SU-DHL-6 (cell line): ENCODE measurements around the gene HIRIP3.

Source experiments
- H2AFZ ChIP-seq: fragments of 200-600 bp; sonication (generic); 2 replicates; pipeline ENCODE4 v1.6.1; 2014; ENCODE audit warnings: low read depth, mild to moderate bottlenecking, moderate library complexity, mixed read lengths, antibody characterized with exemption, low read length; ENCODE audit not compliant: severe bottlenecking
- H3F3A ChIP-seq: fragments of 200-600 bp; shearing (Covaris generic); 2 replicates; pipeline ENCODE4 v1.6.0; 2016; ENCODE audit warnings: antibody characterized with exemption, mild to moderate bottlenecking; ENCODE audit not compliant: insufficient read depth
- H3K27ac ChIP-seq: fragments of 200-600 bp; sonication (generic); 2 replicates; pipeline ENCODE4 v1.5.1; 2016; ENCODE audit warnings: low read depth, mild to moderate bottlenecking, low read length, moderate library complexity, mixed read lengths
- H3K27me3 ChIP-seq: fragments of 200-600 bp; sonication (generic), shearing (Covaris generic); 2 replicates; pipeline ENCODE4 v1.6.0; 2014; ENCODE audit warnings: mild to moderate bottlenecking, low read length
- H3K36me3 ChIP-seq: fragments of 200-600 bp; sonication (generic); 2 replicates; pipeline ENCODE4 v1.6.1; 2014; ENCODE audit warnings: mild to moderate bottlenecking, low read length, mixed read lengths
- H3K4me2 ChIP-seq: fragments of 300-600, 200-600 bp; shearing (Covaris generic), sonication (generic); 2 replicates; pipeline ENCODE4 v1.6.0; 2014; ENCODE audit warnings: low read length, low read depth, mild to moderate bottlenecking; ENCODE audit not compliant: poor library complexity, severe bottlenecking
- H3K4me3 ChIP-seq: fragments of 200-600 bp; sonication (generic); 2 replicates; pipeline ENCODE4 v1.5.1; 2014; ENCODE audit warnings: antibody characterized with exemption, low read length, mild to moderate bottlenecking, mixed read lengths; ENCODE audit not compliant: insufficient read depth, poor library complexity, severe bottlenecking
- H3K79me2 ChIP-seq: fragments of 200-600 bp; sonication (generic); 2 replicates; pipeline ENCODE4 v1.6.1; 2014; ENCODE audit warnings: mild to moderate bottlenecking, low read length, moderate library complexity; ENCODE audit not compliant: insufficient read depth
- H3K9ac ChIP-seq: fragments of 200-600 bp; sonication (generic); 2 replicates; pipeline ENCODE4 v1.7.0; 2014; ENCODE audit warnings: mild to moderate bottlenecking, low read length
- H3K9me2 ChIP-seq: fragments of 200-600 bp; sonication (generic); replicated peaks from 2 replicates; pipeline ENCODE4 v1.6.1; 2014; ENCODE audit warnings: low read length; ENCODE audit not compliant: insufficient read depth
- H3K9me3 ChIP-seq: fragments of 200-600 bp; sonication (generic); 2 replicates; pipeline ENCODE4 v1.6.1; 2014; ENCODE audit warnings: low read length, mixed read lengths; ENCODE audit not compliant: insufficient read depth
- H4K20me1 ChIP-seq: fragments of 200-600 bp; sonication (generic); 2 replicates; pipeline ENCODE4 v1.6.1; 2014; ENCODE audit warnings: low read depth, mild to moderate bottlenecking, antibody characterized with exemption, low read length, moderate library complexity, mixed read lengths
- CTCF ChIP-seq: fragments of 200-600 bp; sonication (generic); IDR thresholded peaks from one replicate; pipeline ENCODE4 v1.5.1; 2017; ENCODE audit warnings: antibody characterized with exemption, mild to moderate bottlenecking, low read length, moderate library complexity; ENCODE audit not compliant: insufficient read depth, poor library complexity, severe bottlenecking
- EZH2phosphoT487 ChIP-seq: fragments of 200-600 bp; sonication (generic), shearing (Covaris generic); conservative IDR thresholded peaks from 2 replicates; pipeline ENCODE4 v1.6.1; 2018; ENCODE audit warnings: mild to moderate bottlenecking, antibody characterized with exemption, low read length, moderate library complexity, mixed read lengths

The HIRIP3 gene

GRCh38 chr16:29987371-29988085, 7.9 kb downstream of the HIRIP3 start:
- no peaks in the 10 kb centered on the region for H3K27me3 ChIP-seq
- no peak overlapping the region for H3K9ac ChIP-seq
- H3K27ac ChIP-seq = no peak overlapping the region
- no peak overlapping the region for H3K4me3 ChIP-seq
- TF ChIP-seq CTCF (no peak), EZH2phosphoT487 (no peak)
- no peaks in the 10 kb centered on the region for H3F3A ChIP-seq
- no peaks in the 10 kb centered on the region for H3K79me2 ChIP-seq
- no peak overlapping the region for H3K4me2 ChIP-seq
- no peaks in the 10 kb centered on the region for H4K20me1 ChIP-seq
- no peaks in the 10 kb centered on the region for H3K9me2 ChIP-seq
- no peaks in the 10 kb centered on the region for H3K9me3 ChIP-seq
- H3K36me3 ChIP-seq = no peaks in the 10 kb centered on the region; the same call in 1 of the 2 replicates
- H2AFZ ChIP-seq = no peak overlapping the region

- H3K27ac ChIP-seq = no peak overlapping the region
- no peak overlapping the region for H2AFZ ChIP-seq
- no peaks in the 10 kb centered on the region; the same call in 1 of the 2 replicates for H3K36me3 ChIP-seq
- no peaks in the 10 kb centered on the region for H4K20me1 ChIP-seq
- H3K27me3 ChIP-seq = no peaks in the 10 kb centered on the region
- no peak overlapping the region for H3K4me2 ChIP-seq
- no peaks in the 10 kb centered on the region for H3K9me3 ChIP-seq
- H3K4me3 ChIP-seq = no peak overlapping the region
- no peaks in the 10 kb centered on the region for H3K9me2 ChIP-seq
- H3K9ac ChIP-seq = no peak overlapping the region
- no peaks in the 10 kb centered on the region for H3F3A ChIP-seq
- no peak for TF ChIP-seq CTCF
- TF ChIP-seq EZH2phosphoT487 = no peak
- no peaks in the 10 kb centered on the region for H3K79me2 ChIP-seq
These were observed 8.5 kb downstream of the HIRIP3 start for GRCh38 chr16:29986931-29987330.

GRCh38 chr16:29986231-29986630, 9.2 kb downstream of the HIRIP3 start:
- Histone ChIP-seq H3K27ac (no peak overlapping the region), H3K4me3 (no peak overlapping the region), H3K36me3 (no peaks in the 10 kb centered on the region; the same call in 1 of the 2 replicates), H3K27me3 (no peaks in the 10 kb centered on the region), H3K9me3 (no peaks in the 10 kb centered on the region), H3K9me2 (no peaks in the 10 kb centered on the region), H3K4me2 (no peak overlapping the region), H3K9ac (no peak overlapping the region), H3K79me2 (no peaks in the 10 kb centered on the region), H4K20me1 (no peaks in the 10 kb centered on the region), H2AFZ (no peak overlapping the region), H3F3A (no peaks in the 10 kb centered on the region)
- TF ChIP-seq CTCF (no peak), EZH2phosphoT487 (no peak)
